ENCODE measurements around the gene PDP2.

Gene PDP2

GRCh38 chr16:66899945-66900710, 19.8 kb downstream of the PDP2 start:
- Mint-ChIP-seq H3K36me3 (ENCODE audit: low read depth) (no peaks in the 10 kb centered on the region), H3K27ac (no peak overlapping the region), H3K4me1 (no peaks in the 10 kb centered on the region), H3K27me3 (no peaks in the 10 kb centered on the region), H3K4me3 (no peak overlapping the region), H3K9me3 (no peaks in the 10 kb centered on the region)
- DNase-seq (no peak), ATAC-seq (no peak)

- Mint-ChIP-seq H3K4me3 (no peak overlapping the region), H3K4me1 (peaks cover 1% of the 10 kb centered on the region), H3K9me3 (no peaks in the 10 kb centered on the region), H3K27me3 (no peaks in the 10 kb centered on the region), H3K27ac (no peak overlapping the region), H3K36me3 (ENCODE audit: low read depth) (no peaks in the 10 kb centered on the region)
- DNase-seq (no peak), ATAC-seq (no peak)
Observed at GRCh38 chr16:66900721-66901441, 20.6 kb downstream of the PDP2 start.

- Mint-ChIP-seq H3K27ac (no peak overlapping the region), H3K4me3 (no peak overlapping the region)
- ATAC-seq, result no peak
Observed at GRCh38 chr16:66901626-66902025, 21.3 kb downstream of the PDP2 start.

GRCh38 chr16:66902648-66903543, 22.6 kb downstream of the PDP2 start:
- Mint-ChIP-seq H3K4me3 (no peak overlapping the region), H3K36me3 (ENCODE audit: low read depth) (no peaks in the 10 kb centered on the region), H3K27ac (no peak overlapping the region)

More at GRCh38 chr16:66901626-66902025, 21.3 kb downstream of the PDP2 start:
- peaks cover 5% of the 10 kb centered on the region for H3K4me1 Mint-ChIP-seq
- no peak for DNase-seq
- no peaks in the 10 kb centered on the region for H3K36me3 Mint-ChIP-seq (ENCODE audit: low read depth)
- H3K27me3 Mint-ChIP-seq, result no peaks in the 10 kb centered on the region
- H3K9me3 Mint-ChIP-seq, result no peaks in the 10 kb centered on the region

GRCh38 chr16:66903544-66904427, 23.5 kb downstream of the PDP2 start:
- Mint-ChIP-seq H3K9me3 (no peaks in the 10 kb centered on the region), H3K27ac (no peak overlapping the region), H3K4me1 (peaks cover 5% of the 10 kb centered on the region), H3K36me3 (ENCODE audit: low read depth) (no peaks in the 10 kb centered on the region), H3K4me3 (no peak overlapping the region), H3K27me3 (no peaks in the 10 kb centered on the region)
- DNase-seq, result no peak
- no peak for ATAC-seq

More at GRCh38 chr16:66902648-66903543, 22.6 kb downstream of the PDP2 start:
- Mint-ChIP-seq H3K27me3 (no peaks in the 10 kb centered on the region), H3K9me3 (no peaks in the 10 kb centered on the region), H3K4me1 (peaks cover 5% of the 10 kb centered on the region)
- DNase-seq (no peak), ATAC-seq (no peak)

GRCh38 chr16:66904428-66904845, 24.1 kb downstream of the PDP2 start:
- ATAC-seq, result no peak
- H3K27me3 Mint-ChIP-seq, result no peaks in the 10 kb centered on the region
- H3K36me3 Mint-ChIP-seq (ENCODE audit: low read depth), result no peaks in the 10 kb centered on the region
- H3K4me3 Mint-ChIP-seq, result no peak overlapping the region
- no peak for DNase-seq
- peaks cover 5% of the 10 kb centered on the region for H3K4me1 Mint-ChIP-seq
- no peaks in the 10 kb centered on the region for H3K9me3 Mint-ChIP-seq
- no peak overlapping the region for H3K27ac Mint-ChIP-seq

- Mint-ChIP-seq H3K4me1 (peaks cover 5% of the 10 kb centered on the region), H3K4me3 (no peak overlapping the region), H3K27me3 (no peaks in the 10 kb centered on the region), H3K36me3 (ENCODE audit: low read depth) (no peaks in the 10 kb centered on the region), H3K27ac (no peak overlapping the region), H3K9me3 (no peaks in the 10 kb centered on the region)
- no peak for DNase-seq
- ATAC-seq, result no peak
Observed at GRCh38 chr16:66904846-66905632, 24.7 kb downstream of the PDP2 start.

- Mint-ChIP-seq H3K27ac (no peak overlapping the region), H3K27me3 (no peaks in the 10 kb centered on the region), H3K36me3 (ENCODE audit: low read depth) (no peaks in the 10 kb centered on the region), H3K4me3 (no peak overlapping the region), H3K4me1 (peaks cover 5% of the 10 kb centered on the region), H3K9me3 (no peaks in the 10 kb centered on the region)
- ATAC-seq (no peak), DNase-seq (no peak)
Observed at GRCh38 chr16:66905633-66906539, 25.6 kb downstream of the PDP2 start.

GRCh38 chr16:66906916-66907836, 26.9 kb downstream of the PDP2 start:
- Mint-ChIP-seq H3K27ac (no peak overlapping the region), H3K9me3 (no peaks in the 10 kb centered on the region)

GRCh38 chr16:66908116-66908515, 27.8 kb downstream of the PDP2 start:
- H3K4me3 Mint-ChIP-seq, result no peak overlapping the region
- H3K27me3 Mint-ChIP-seq, result no peaks in the 10 kb centered on the region
- no peak for ATAC-seq
- H3K36me3 Mint-ChIP-seq (ENCODE audit: low read depth), result no peaks in the 10 kb centered on the region
- no peaks in the 10 kb centered on the region for H3K9me3 Mint-ChIP-seq
- DNase-seq, result no peak
- no peak overlapping the region for H3K27ac Mint-ChIP-seq
- H3K4me1 Mint-ChIP-seq, result peaks cover 6% of the 10 kb centered on the region

More at GRCh38 chr16:66906916-66907836, 26.9 kb downstream of the PDP2 start:
- Mint-ChIP-seq H3K4me3 (no peak overlapping the region), H3K4me1 (peaks cover 6% of the 10 kb centered on the region), H3K27me3 (no peaks in the 10 kb centered on the region), H3K36me3 (ENCODE audit: low read depth) (no peaks in the 10 kb centered on the region)
- ATAC-seq (no peak), DNase-seq (no peak)

GRCh38 chr16:66908762-66909559, 28.6 kb downstream of the PDP2 start:
- Mint-ChIP-seq H3K36me3 (ENCODE audit: low read depth) (no peaks in the 10 kb centered on the region), H3K4me1 (peaks cover 6% of the 10 kb centered on the region), H3K27ac (no peak overlapping the region), H3K27me3 (no peaks in the 10 kb centered on the region), H3K4me3 (no peak overlapping the region), H3K9me3 (no peaks in the 10 kb centered on the region)
- ATAC-seq (no peak), DNase-seq (no peak)
